DMS153 treated with DMSO at 0.1 percent for 48 hours (cell line): ENCODE data around the gene FAM107B.
A peak's percentile ranks its signal among the peaks of the same experiment; 100 is the strongest.
"Not testable (repeated sequence)": the region's sequence is repeated elsewhere in the genome, so short reads cannot be mapped to it uniquely, and the experiment has no call there.

Source experiments
- DNase-seq: peaks from one replicate; lab custom pipeline; 2025; ENCODE audit not compliant: unreplicated experiment; lab: John Stamatoyannopoulos, UW

FAM107B gene

DNA sequence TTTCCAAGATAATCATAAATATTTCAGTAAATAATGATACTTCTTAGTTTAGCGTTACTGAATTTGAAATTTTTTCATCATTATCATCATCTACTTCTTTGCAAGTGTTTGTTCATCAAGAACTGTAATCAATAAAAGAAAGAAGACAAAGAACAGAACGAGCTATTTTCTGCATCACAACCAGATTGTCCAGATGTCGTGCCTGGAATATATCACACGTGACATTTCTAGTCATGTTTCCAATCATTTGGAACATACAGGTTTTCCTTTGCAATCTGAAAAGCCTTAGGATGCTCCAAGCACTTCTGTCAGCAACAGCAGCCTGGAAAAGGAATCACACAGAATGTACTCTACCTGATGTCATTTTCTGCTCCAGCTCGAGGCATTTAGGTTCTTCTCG is 107.4 kb downstream of the FAM107B start:
- DNase-seq, result no peak

DNA sequence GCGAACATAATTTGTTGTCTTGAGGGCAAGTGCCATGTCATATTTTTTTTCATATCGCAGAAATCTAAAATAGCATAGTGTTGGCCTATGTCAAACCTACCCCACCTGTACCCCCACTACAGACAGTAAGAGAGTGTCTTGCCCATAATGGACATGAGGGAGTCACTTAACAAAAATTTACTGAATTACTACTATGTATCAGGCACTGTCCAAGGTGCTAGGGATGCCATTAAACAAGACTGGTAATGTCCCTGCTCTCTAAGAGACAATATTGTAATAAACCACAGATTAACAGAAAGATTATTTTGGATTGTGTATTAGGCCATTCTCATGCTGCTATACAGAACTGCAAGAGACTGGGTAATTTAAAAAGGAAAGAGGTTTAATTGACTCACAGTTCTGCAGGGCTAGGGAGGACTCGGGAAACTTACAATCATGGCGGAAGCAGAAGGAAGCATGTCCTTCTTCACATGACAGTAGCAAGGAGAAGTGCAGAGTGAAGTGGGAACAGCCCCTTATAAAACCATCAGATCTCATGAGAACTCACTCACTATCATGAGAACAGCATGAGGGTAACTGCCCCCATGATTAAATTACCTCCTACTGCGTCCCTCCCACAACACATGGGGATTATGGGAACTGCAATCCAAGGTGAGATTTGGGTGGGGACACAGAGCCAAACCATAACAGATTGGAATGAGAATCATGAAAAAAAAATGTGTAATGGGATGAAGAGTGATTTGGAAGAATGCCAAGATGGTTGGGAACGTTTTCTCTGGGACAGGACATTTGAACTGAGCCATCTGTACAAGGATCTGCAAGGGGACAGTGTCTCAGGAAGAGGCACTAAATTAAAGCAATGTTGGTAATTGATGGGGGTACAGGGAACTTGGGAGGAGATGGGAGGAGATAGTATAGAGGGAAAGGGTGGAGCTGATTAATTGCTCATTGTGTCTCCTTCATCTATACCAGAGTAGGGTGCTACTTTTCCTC is 108.5 kb downstream of the FAM107B start:
- DNase-seq, result no peak

DNA sequence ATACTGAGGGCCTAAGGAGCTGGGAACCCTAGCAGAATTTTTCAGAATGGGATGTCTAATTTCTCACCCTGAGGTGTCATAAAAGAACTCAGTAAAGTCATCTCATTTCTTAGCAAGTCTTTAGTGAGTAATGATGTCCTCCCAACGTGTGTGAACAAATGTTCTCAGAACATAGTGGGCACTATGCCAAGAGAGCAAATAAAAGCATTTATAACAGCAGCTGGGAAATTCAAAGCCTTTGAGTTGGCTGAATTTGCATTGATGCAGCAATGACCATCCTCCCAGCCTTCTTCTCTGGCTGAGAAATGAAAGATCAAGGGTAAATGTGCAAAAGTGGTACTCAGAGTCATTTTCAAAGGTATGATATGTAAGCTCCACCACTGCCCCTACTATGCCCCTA is 109.4 kb downstream of the FAM107B start:
- peak; percentile 9 for DNase-seq

DNA sequence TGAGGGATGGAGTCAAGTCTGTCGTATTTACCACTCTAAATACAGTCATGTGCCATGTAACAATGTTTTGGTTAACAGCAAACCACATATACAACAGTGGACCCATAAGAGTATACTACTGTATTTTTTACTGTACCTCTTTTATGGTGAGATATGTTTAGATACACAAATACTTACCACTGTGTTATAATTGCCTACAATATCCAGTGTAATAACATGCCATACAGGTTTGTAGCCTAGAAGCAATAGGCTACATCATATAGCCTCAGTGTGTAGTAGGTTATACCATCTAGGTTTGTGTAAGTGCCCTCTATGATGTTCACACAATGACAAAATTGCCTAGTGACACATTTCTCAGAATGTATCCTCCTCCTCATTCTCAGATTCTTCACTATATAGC is 110.4 kb downstream of the FAM107B start:
- no peak for DNase-seq

DNA sequence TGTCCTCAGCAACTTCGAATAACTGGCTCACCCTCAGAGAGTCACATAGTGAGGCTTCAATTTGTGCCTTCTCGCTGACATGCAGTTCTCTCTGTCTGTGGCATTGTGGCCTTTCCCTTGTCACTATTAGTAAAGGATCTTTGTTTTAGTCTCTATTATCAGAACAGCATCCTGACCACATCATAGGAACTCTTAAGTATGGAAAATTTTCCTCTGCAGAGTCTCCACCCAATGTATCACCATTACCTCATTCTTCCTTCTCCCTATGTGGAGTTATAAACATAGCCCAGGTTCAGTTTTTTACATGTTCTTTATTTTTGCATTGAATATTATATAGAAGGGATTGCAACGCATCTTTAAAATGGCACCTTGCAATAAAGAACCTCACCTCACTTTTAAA is 112.9 kb downstream of the FAM107B start:
- DNase-seq, result no peak

DNA sequence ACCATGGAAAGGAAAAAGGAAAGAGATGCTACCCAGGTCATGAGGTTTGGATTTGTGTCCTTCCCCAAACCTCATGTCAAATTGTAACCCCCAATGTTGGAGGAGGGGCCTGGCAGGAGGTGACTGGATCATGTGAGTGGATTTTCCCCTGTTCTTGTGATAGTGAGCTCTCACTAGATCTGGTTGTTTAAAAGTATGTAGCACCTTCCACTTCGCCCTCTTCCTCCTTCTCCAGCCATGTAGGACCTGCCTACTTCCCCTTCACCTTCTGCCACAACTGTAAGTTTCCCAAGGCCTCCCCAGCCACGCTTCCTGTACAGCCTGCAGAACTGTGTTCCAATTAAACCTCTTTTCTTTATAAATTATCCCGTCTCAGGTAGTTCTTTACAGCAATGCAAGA is 113.9 kb downstream of the FAM107B start:
- DNase-seq, result no peak

DNA sequence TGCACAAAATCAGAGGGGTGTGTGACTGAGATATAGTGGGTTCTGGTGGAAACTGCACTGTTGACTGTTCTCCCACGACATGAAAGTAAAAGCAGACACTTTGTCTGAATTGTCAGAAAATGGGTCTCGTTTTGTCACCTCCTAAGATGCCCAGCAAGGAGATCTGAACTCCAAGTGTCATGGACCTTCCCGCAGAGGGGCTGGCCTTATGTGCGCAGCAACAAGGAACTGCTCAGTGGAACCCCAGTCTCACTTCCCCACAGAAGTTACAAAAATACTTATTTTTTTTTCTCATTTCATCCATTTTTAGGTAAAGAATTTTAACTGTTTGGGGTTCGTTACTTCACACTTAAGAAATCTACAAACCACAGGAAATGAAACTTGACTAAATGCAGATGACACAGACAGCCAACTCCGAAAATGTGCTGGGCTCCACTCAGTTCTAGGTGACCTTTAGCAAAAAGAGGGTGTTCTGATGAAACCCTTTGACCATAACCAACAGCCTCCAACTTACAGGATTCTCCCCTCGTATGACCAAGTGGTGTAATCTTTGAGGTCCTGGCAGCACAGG is 115.0 kb downstream of the FAM107B start:
- DNase-seq, result no peak

DNA sequence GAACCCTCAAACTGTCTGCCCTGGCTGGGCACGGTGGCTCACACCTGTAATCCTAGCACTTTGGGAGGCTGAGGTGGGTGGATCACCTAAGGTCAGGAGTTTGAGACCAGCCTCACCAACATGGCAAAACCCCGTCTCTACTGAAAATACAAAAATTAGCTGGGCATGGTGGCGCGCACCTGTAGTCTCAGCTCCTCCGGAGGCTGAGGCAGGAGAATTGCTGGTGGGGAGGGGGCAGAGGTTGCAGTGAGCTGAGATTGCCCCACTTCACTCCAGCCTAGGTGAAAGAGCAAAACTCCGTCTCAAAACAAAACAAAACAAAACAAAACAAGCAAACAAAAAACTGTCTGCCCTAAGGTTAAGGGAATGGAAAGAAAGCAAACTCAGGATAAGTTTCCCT is 115.6 kb downstream of the FAM107B start:
- DNase-seq, result not testable (repeated sequence)

DNA sequence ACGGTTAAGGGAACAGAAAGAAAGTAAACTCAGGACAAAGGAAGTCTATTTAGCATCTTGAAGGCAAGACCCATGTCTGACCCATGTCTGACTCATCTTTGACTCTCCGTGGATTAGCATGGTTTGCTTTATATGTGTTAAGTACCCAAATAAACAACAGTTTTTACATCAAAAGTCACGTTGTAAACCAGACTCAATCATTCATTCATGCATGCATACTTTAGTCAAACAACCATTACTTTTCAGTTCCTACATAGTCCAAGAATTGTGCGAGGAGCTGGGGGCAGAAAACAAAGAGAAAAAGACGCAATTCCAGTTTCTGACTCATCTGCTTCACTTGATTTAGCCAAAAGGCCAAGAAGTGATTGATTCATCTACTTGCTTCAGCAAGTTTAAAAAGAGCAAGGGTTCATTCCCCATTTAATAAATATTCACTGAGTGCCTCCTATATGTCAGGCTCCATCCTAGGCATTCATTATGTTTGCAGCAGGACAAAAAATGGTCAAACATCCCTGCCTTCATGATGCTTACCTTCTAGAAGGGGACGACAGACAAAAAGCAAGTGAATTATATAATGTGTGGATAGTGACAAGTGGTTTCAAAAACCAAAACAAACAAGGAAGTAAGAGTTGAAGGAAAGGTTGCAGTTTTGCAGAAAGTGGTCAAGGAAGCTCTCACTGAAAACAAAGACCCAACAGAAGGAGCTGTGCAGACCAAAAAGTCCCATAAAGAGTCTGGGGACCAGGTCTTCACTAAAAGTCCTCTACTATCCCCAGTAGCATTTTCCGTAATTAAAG is 116.2 kb downstream of the FAM107B start:
- DNase-seq, result no peak

DNA sequence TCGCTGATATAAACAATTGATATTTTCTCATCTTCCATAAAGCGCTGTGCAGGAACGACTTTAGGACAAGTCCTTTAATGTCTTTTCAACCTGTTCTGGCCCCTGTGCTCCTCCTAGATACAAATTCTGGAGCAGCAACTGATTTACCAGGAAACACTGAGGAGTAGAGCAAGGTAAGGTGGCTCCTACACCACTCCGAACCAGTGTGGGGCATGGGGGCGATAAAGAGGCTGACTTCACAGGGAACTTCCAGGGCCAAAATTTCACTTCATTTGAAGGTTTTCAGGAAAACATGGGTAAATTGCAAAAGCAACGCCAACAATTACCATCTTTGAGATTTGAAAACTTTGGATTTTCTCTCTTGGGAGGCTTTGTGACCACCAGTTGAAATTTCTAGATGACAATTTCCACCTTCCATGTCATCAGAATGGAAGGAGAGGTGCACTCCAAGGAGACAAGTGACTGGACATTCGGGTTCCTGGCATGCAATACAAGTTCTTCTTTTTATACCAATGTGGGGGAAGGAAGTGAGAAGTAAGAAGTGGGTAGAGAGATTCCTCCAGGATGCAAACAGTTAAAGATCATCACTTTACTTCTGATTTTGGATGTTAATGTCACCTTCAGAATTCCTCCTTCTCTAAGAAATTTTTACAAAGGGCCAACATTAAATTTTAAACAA is 118.5 kb downstream of the FAM107B start:
- no peak for DNase-seq

DNA sequence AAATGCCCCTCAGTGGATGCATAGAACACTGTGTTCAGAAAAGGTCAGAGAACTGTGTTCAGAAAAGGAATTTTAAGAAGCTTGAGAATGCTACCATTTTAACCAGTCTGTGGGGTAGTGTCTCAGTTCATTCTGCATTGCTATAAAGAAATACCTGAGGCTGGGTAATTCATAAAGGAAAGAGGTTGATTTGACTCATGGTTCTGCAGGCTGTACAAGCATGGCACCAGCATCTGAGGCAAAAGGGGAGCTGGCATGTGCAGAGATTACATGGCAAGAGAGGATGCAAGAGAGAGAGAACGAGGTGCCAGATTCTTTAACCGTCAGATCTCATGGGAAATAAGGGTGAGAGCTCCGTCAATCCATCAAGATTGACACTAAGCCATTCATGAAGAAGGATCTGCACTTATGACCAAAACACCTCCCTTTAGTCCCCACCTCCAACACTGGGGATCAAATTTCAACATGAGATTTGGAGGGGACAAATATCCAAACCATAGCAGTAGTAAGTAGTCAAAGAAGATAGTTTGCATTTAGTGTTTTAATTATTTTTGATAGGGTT is 119.8 kb downstream of the FAM107B start:
- no peak for DNase-seq

DNA sequence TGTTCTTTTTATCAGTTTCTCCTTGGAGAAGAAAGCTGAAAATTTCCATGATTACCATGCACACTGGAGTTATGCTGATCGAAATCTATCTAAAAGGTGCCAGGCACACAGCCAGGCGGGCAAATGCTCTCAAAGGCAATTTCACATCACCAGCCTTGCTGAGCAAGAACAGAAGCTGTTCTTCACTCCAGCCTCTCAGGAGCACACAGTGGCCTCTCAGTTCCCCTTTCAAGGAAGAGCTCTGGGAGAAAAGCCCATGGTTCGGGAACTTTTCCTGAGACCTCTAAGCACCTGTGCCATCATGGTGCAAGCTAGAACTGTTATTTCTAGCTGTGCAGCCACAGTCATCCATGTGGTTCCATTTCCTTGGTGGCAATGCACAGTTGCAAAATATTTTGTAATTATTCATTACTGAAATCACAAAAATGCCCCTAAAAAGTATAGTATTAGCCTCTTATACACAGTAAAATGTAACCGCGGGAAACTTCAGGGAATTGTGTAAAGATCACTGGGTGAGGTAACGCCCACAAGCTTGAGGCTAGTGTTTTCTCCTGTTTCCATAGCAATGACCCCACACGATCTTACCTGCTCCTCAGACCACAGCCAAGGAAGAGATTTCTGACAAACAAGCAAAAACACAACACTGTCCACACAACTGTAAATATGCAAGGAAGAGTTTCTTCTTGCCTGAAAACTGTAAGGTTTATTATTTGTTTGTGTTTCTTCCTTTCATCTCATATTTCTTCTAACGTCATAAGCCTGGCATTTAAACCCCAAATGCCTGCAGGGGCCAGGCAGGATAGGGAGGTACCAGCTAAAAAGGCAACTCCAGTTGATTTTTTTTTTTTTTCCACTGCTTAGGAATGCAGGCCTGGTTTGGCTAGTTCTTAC is 121.2 kb downstream of the FAM107B start:
- no peak for DNase-seq

DNA sequence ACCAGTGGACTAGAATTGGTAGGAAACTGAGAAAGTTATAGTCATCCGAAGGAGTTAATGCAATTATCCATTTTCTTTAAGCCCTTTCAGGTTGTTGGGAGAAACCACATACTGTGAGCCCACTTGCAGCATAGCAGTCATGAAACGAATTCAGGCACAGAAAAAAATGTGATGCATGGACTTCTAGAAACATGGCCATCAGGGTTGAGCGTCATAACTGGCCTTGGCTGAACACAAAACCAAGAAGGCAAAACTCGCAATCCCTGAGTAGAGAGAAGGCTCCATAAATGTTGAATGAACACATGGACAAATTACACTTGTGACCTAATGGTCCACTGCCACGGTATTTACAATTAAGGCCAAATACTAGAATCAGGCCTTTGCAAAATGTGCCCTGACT is 121.9 kb downstream of the FAM107B start:
- DNase-seq, result no peak

DNA sequence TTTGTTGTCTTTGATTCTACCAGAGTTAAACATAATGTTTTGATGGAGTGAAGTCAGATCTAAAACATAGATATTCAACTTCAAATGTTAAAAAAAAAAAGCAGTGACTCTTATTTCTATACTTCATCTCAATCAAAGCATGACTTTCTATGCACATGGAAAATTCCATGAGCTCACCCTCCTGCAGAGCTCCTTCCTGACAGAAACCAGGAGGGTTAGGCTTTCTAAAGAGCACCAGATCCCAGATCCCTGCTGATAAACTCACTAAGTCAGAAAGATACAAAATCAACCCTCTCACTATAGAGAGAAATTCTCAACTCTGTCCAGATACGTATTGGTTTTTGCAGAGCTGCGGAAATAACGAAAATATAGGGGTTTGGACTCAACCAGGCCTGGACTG is 122.6 kb downstream of the FAM107B start:
- DNase-seq, result no peak

DNA sequence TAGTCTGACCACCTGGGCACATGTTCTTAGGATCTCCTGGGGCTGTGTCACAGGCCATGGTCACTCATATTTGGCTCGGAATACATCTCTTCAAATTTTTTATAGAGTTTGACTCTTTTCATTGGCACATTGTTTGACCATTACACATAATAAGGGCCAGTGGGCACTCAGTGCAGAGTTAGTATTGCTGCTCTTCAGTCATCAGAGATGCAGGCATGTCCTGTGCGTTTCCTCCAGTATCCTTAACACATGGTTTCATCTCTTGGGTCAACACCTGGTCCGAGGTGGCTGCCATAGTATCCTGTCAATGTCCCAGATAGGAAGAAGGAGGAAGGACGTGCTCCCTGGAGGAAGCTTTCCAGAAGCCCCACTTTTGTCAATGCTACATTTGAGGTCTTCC is 125.0 kb downstream of the FAM107B start:
- DNase-seq, result no peak

DNA sequence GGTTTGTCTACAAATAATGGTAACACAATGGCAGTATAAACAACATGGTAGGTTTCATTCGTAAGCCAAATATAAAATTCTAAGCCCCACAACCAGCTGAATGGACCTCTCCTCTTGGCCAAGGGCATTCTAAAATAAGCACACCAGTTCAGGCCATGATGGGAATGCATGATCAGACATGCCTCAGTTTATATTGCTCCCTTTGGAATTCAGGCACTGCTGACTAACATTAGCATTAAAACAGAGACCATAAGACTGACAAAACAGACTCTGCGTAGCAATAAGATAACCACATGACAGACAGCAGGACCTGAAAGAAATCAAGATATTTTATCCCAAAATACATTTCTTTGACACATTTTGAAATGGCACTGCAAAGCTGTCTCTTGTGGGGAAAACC is 125.8 kb downstream of the FAM107B start:
- peak; percentile 15 for DNase-seq

DNA sequence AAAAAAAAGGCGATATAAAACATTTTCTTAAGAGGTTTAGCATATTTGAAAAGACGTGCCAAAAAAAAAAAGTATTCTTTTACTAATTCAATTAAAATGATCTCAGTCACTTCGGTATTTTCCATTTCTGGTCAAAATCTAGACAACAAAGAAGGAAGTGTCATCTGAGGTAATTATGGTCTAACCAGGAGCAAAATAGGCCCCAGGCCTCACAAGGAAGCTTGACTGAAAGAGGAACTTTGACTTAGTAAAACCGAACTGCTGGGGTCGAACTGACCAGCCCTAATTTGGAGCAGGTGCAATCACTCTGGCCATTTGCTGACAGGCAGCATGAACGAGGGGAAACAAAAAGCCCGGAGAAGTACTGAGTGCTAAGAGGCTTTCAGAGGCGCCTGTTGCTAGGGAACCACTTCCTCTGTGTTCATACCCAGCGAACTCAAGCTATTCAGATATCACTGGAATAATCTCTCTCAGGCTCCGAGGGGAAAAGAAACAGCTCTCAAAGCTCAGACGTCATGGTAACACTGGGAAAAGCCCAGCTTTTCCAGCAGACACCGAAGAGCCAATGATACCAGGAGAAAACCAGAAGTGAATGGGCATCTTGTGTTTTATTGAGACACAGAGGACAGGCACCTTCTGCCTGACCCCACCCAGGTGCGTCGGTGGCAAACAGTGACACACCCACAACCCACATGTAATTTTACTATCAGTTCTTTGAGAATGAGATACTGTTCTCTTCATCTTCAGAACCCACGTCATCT is 126.5 kb downstream of the FAM107B start:
- peak; percentile 53 for DNase-seq

DNA sequence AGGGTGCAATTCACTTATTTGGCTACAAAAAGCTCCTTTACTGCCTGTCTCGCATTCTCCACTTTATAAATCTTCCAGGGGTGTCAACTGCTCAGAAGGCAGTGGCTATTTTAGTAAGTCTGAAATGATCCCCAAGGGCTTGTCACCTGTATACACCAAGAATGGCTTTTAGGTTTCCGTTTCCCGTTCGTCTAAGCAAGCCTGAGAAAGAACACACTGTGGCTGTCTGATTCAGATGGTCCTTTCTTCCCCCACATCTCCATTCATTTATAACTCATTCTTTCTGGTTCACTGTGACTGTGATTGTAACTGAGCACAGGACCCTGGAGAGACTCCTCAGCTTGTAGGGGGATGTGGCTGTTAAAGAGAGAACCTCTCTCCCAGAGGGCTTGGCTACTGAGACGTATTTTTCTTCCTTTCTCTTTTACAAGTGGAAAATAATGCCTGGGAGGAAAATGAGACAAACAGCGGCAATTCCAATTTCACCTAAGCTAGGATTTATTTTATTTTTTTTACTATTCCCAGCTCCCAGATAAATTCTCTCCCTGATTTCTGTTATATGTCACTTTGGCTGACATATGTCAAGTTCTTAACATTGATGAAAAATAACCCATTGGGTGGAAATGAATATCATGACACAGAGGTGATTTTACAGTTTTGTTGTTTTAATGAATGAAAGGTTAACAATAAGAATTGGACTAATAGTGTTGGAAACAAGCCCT is 129.3 kb downstream of the FAM107B start:
- no peak for DNase-seq
